GM10266 (cell line): ENCODE data around the gene CHST11.
"Not testable (repeated sequence)": the region's sequence is repeated elsewhere in the genome, so short reads cannot be mapped to it uniquely, and the experiment has no call there.

ENCODE experiments used
- DNase-seq: peaks from one replicate; pipeline ENCODE4 v3.0.0; 2012; ENCODE audit errors: extremely low spot score
- CTCF ChIP-seq: IDR thresholded peaks from 2 replicates; pipeline ENCODE4 v1.5.1; 2012; ENCODE audit warnings: mild to moderate bottlenecking, low read depth; ENCODE audit not compliant: control insufficient read depth, insufficient read depth; ENCODE audit errors: missing control alignments

Gene CHST11

GRCh38 chr12:104740668-104741067 is 283.9 kb downstream of the CHST11 start:
- no peak for TF ChIP-seq CTCF
- DNase-seq = peak; percentile 67

- no peak for TF ChIP-seq CTCF
- no peak for DNase-seq
Observed at GRCh38 chr12:104741077-104741476, 284.3 kb downstream of the CHST11 start.

GRCh38 chr12:104741497-104742367 is 285.0 kb downstream of the CHST11 start:
- TF ChIP-seq CTCF = no peak
- no peak for DNase-seq

- no peak for DNase-seq
Observed at GRCh38 chr12:104742551-104743201, 285.9 kb downstream of the CHST11 start.

GRCh38 chr12:104743202-104743580 is 286.4 kb downstream of the CHST11 start:
- no peak for DNase-seq
- TF ChIP-seq CTCF = no peak

More at GRCh38 chr12:104742551-104743201, 285.9 kb downstream of the CHST11 start:
- TF ChIP-seq CTCF = no peak

GRCh38 chr12:104743753-104744548 is 287.2 kb downstream of the CHST11 start:
- DNase-seq = not testable (repeated sequence)

GRCh38 chr12:104746467-104747088 is 289.8 kb downstream of the CHST11 start:
- no peak for TF ChIP-seq CTCF
- no peak for DNase-seq
